ENCODE results near the gene AXIN1. TPM values are rescaled to one million over a fixed set of nuclear protein-coding genes. Genes with fewer than 3 reads are reported as not detected.

Gene AXIN1
- total RNA-seq, 1 experiment from 2014 or later: 50.3 TPM

DNA sequence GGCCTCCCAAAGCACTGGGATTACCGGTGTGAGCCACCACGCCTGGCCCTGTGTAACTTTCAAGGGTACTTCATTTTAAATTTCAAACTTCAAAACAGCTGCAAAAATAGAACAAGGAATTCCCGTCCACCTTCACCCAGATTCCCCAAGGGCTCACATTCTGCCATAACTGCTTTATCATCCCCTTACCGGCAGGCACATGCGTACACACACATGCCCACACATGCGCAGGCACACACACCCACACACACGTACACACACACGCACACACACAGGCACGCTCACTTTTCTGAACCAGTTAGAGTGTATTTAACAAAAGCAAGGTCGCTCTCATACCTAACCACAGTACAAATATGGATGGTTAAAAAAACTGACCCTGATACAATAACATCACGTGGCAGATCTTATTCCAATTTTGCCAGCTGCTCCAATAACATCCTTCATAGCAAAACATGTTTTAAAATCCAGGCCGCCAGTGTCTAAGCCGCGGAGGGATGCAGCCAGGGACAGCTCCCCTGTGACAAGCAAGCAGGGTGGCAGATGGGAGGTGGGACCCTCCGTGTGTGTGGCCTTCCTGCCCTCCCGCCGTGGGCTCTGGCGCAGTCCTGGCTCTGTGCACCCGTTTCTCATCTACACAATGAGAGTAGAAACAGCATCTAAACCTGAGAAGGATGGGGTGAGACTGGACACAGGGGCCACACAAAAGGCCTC is 46.5 kb downstream of the AXIN1 start (continued):
- no peak for TF ChIP-seq ZNF425 (CRISPR knock-in tag; conservative IDR thresholded peaks at IDR 0.05)
- TF ChIP-seq GABPB1 (CRISPR knock-in tag; IDR thresholded peaks at IDR 0.05): no peak

- H3K4me3 Mint-ChIP-seq: no peak overlapping the region
- TF ChIP-seq ATF2 (CRISPR knock-in tag; IDR thresholded peaks at IDR 0.05; ENCODE audit: borderline replicate concordance, low read depth) (no peak), ZNF425 (CRISPR knock-in tag; conservative IDR thresholded peaks at IDR 0.05) (no peak), CDX4 (CRISPR knock-in tag; IDR thresholded peaks at IDR 0.05; ENCODE audit: borderline replicate concordance) (no peak), ELF4 (CRISPR knock-in tag; IDR thresholded peaks at IDR 0.05; ENCODE audit: low read depth) (no peak)
- TF ChIP-seq, protein P1, sequence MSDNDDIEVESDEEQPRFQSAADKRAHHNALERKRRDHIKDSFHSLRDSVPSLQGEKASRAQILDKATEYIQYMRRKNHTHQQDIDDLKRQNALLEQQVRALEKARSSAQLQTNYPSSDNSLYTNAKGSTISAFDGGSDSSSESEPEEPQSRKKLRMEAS (CRISPR knock-in tag; IDR thresholded peaks at IDR 0.05): no peak
- peak overlapping the region; percentile 78 for H3K27ac Mint-ChIP-seq
- DNase-seq (ENCODE audit: low spot score): no peak
- H3K36me3 Mint-ChIP-seq: peaks cover 22% of the 10 kb centered on the region
- ChIA-PET POLR2A (no interaction called here), CTCF (interaction anchor here (1.5 to 1.8 kb wide), 2 partner anchors 15 to 58 kb away, joined by 5 to 14 read pairs; no protein-coding TSS in a partner anchor)
- ATAC-seq: 0 out of 2 replicates have a peak, but pooled peaks have one; percentile 20
- H3K9me3 Mint-ChIP-seq: no peaks in the 10 kb centered on the region
- H3K27me3 Mint-ChIP-seq (ENCODE audit: low read depth): no peaks in the 10 kb centered on the region
- no peaks in the 10 kb centered on the region for H3K4me1 Mint-ChIP-seq
These were observed 48.6 kb downstream of the AXIN1 start for GRCh38 chr16:303760-304505.

DNA sequence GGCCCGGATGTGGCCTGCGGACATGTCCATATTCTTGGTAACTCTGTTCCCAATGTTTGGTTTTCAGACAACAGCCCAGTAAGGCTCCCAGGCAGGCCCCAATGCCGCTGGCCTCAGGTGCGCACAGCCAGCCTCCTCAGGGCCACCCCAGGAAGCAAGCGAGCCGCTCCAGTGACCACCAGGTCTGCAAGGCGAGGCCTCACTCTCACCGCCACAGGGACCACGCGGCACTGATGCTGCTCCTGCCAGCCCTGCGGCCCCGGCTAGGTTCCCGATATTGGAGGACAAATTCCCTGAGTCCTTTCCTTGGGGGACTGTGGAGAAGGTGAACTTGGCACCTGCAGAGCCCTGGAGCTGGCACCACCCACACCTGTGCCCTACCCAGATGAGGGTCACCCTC is 50.6 kb downstream of the AXIN1 start:
- no peaks in the 10 kb centered on the region for H3K27me3 Mint-ChIP-seq (ENCODE audit: low read depth)
- H3K27ac Mint-ChIP-seq: no peak overlapping the region; the same call in 1 of the 2 replicates
- peaks cover 16% of the 10 kb centered on the region for H3K36me3 Mint-ChIP-seq
- no peaks in the 10 kb centered on the region for H3K4me1 Mint-ChIP-seq
- ATAC-seq: no peak
- no peak for DNase-seq (ENCODE audit: low spot score)
- CTCF ChIA-PET: interaction anchor here (1.6 kb wide), 1 partner anchor 61 kb away, joined by 6 read pairs; no protein-coding TSS in a partner anchor
- POLR2A ChIA-PET: no interaction called here
- no peak overlapping the region for H3K4me3 Mint-ChIP-seq
- TF ChIP-seq, protein P2, sequence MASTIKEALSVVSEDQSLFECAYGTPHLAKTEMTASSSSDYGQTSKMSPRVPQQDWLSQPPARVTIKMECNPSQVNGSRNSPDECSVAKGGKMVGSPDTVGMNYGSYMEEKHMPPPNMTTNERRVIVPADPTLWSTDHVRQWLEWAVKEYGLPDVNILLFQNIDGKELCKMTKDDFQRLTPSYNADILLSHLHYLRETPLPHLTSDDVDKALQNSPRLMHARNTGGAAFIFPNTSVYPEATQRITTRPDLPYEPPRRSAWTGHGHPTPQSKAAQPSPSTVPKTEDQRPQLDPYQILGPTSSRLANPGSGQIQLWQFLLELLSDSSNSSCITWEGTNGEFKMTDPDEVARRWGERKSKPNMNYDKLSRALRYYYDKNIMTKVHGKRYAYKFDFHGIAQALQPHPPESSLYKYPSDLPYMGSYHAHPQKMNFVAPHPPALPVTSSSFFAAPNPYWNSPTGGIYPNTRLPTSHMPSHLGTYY (CRISPR knock-in tag; IDR thresholded peaks at IDR 0.05): no peak
- TF ChIP-seq, protein P3, sequence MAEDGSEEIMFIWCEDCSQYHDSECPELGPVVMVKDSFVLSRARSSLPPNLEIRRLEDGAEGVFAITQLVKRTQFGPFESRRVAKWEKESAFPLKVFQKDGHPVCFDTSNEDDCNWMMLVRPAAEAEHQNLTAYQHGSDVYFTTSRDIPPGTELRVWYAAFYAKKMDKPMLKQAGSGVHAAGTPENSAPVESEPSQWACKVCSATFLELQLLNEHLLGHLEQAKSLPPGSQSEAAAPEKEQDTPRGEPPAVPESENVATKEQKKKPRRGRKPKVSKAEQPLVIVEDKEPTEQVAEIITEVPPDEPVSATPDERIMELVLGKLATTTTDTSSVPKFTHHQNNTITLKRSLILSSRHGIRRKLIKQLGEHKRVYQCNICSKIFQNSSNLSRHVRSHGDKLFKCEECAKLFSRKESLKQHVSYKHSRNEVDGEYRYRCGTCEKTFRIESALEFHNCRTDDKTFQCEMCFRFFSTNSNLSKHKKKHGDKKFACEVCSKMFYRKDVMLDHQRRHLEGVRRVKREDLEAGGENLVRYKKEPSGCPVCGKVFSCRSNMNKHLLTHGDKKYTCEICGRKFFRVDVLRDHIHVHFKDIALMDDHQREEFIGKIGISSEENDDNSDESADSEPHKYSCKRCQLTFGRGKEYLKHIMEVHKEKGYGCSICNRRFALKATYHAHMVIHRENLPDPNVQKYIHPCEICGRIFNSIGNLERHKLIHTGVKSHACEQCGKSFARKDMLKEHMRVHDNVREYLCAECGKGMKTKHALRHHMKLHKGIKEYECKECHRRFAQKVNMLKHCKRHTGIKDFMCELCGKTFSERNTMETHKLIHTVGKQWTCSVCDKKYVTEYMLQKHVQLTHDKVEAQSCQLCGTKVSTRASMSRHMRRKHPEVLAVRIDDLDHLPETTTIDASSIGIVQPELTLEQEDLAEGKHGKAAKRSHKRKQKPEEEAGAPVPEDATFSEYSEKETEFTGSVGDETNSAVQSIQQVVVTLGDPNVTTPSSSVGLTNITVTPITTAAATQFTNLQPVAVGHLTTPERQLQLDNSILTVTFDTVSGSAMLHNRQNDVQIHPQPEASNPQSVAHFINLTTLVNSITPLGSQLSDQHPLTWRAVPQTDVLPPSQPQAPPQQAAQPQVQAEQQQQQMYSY (CRISPR knock-in tag; IDR thresholded peaks at IDR 0.05): no peak
- TF ChIP-seq NR3C1 (CRISPR knock-in tag; conservative IDR thresholded peaks at IDR 0.05; ENCODE audit: low read depth) (no peak), GTF2I (CRISPR knock-in tag; conservative IDR thresholded peaks at IDR 0.05) (no peak), ZNF121 (CRISPR knock-in tag; IDR thresholded peaks at IDR 0.05) (no peak), SP1 (CRISPR knock-in tag; conservative IDR thresholded peaks at IDR 0.05) (no peak), ZNF416 (CRISPR knock-in tag; IDR thresholded peaks at IDR 0.05) (no peak), CBFB (CRISPR knock-in tag; IDR thresholded peaks at IDR 0.05; ENCODE audit: low read depth) (no peak), ZBTB21 (CRISPR knock-in tag; IDR thresholded peaks at IDR 0.05; ENCODE audit: borderline replicate concordance) (no peak), SOX15 (CRISPR knock-in tag; IDR thresholded peaks at IDR 0.05) (no peak), ATF1 (CRISPR knock-in tag; IDR thresholded peaks at IDR 0.05) (no peak), GABPB1 (CRISPR knock-in tag; IDR thresholded peaks at IDR 0.05) (no peak)
- H3K9me3 Mint-ChIP-seq: no peaks in the 10 kb centered on the region

All from WTC11 (cell line).